ENCODE measurements around the gene PKD1. TPM values are rescaled to one million over a fixed set of nuclear protein-coding genes. Genes with fewer than 3 reads are reported as not detected.
"Not testable (repeated sequence)": the region's sequence is repeated elsewhere in the genome, so short reads cannot be mapped to it uniquely, and the experiment has no call there.

The PKD1 gene
- total RNA-seq, 1 donor from 2014 or later: 138 TPM

DNA sequence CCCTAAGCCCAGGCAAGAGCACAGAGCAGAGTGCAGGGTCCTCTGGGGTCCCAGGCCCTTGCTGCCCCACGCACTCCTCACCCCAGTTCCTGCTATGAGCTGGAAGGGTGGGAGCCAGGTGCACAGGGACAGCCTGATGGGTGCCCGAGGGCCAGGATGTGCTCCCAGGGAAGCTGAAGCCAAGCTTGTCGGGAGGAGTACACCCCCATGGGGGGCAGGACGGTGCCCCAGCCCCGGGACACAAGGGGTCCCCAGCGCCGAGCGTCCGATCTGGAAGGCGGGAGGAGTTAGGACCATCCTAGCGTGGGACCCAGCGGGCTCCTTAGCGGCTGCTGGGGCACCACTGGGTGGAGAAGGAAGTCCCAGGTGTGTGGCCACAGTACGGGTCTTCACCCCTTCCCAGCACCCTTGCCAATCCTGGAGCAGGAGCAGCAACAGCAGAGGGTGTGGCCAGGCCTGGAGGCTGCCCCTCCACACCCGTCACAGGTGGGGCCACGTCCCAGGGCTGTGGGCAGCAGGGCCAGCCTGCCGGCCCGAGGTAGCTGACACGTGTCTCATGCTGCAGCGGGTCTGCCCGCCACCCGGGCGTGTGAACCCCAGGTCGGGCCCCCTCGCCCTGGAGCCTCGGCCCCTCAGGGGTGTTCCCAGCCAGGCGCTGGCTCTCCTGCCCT, 11.9 kb downstream of the PKD1 start:
- DNase-seq: not testable (repeated sequence)

DNA sequence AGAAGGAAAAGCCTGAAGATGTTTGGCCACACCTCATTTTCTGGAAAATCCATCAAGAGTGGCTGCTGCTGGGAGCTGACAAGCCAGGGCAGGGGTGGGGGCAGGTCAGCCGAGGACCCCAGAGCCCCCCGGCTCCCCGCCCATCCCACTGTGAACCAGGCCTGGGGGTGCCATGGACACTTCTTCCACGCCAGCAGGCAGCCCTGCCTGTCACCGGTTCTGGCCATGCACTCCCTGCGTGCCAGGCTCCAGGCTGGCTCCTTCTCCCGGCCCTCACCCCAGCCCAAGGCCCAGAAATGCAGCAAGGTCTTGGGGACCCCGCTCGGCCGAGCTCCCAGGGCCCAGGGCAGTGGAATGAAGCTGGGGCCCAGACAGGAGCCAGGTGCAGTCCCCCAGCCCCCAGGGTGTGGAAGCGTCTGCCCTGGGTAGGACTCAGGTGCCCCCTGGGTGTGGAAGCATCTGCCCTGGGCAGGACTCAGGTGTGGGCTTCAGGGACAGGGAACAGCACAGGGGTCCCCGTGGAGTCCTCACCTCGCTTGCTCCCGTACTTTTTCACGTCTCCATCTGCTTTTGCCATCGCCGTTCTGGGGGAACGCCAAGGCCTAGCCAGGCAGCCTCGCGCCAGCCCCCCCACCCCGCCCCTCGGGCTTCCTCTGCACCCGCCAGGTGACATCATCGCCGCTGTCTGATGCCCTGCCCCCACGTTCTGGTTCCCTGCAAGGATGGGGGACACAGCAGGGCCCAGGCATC, 12.6 kb downstream of the PKD1 start:
- DNase-seq: not testable (repeated sequence)

DNA sequence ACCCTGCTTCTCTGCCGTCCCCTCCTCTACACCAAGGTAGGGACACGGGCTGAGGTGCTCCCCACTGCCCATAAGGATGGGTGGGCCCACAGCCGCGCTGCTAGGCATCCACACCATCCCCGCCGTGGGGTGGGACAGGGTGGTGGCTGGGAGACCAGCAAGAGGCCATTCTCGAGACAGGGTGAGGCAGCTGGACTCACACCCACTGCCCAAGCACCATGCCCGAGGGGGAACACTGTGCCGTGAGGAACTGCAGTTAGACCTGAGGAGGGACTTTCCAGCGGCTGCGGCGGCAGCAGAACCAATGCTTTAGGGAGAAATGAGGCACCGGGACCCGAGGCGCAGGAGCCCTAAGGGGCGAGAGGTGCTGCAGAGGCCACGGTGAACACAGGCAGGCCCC, 13.3 kb downstream of the PKD1 start:
- no peak for DNase-seq

DNA sequence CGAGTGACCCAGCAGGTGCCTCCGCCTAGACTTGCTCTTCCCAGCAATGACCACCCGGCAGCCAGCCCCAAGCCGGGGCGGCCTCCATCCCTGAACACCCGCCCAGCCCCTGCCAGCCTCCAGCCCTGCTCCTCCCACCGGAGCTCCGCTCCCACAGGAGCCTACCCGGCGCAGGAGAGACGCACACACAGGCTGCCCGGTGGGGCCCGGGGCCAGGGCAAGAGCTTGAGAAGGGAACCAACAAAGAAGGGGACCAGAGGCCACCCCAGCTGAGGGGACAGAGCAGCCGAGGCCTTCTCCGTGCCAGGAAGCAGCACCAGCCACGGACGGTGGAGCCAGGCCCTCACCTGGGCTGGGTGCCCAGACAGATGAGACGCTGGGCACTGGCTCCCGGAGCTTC, 13.8 kb downstream of the PKD1 start:
- DNase-seq: no peak

DNA sequence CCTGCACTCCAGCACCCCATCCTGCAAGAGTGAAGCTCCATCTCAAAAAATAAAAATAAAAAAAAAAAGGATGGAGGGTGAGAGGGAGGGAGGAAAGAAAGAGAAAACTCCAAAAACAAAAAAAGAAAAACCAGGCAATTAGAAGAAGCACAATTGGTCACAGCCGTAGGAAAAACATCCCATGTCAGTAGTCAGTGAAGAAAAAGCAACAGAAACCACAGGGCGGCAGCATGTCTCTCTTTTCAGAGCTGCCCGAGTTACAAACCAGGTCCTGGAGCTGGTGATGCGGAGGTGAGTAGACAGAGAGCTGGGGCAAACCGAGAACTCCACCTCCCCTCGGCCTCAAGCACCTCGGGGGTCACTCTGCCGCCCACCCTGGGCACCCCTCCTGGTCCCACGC, 14.4 kb downstream of the PKD1 start:
- DNase-seq: peak; percentile 69

DNA sequence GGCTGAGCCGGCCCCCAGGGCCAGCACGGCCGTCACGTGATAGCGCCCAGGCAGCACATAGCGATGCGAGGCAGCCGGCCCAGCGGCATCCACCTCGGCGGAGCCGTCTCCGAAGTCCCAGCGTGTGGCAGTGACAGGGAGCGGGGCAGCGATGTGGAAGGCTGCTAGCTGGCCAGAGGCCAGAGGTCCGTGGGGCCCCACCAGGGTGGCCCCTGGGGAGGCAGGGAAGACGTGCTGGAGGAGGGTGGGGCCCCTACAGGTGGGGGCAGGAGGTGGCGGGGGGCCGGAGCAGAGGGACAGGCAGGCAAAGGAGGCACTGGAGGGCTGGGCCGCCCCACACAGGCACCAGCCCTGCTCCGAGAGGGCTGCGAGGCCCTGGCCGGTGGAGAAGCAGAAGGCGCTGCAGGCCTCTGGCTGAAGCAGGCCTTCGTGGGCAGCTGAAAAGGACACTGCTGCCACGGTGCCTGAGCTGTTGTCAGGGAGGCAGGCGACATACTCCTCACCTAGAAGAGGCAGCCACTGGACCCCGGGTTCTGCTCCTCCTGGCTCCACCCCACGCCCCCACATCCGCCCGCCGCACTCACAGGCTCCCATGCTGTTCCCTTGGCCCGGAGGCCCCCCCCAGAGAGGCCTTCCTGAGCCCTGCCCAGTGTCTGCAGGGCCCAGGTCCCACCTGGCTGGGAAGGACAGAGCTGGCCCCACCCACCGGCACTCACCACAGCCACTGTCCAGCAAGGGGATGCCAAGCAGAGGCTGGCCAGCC, 17.6 kb downstream of the PKD1 start:
- DNase-seq: not testable (repeated sequence)

DNA sequence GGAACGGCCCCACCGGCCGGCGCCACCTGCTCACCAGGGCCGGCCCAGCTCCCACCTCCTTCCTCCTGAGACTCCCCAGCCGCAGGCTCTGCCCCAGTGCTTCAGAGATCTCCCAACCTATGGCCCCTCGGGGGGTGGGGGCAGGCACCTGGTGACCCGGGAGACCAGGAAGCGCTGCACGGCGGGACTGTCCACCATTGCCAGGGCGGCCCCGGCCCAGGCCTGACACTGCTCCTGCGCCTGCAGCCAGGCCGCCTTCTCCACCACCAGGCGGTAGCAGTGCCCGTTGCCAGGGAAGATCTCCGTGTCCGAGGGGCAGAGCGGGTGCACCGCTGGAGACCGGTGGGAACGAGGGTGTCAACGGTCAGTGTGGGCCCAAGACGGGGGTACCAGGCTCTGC, 18.4 kb downstream of the PKD1 start:
- DNase-seq: not testable (repeated sequence)

DNA sequence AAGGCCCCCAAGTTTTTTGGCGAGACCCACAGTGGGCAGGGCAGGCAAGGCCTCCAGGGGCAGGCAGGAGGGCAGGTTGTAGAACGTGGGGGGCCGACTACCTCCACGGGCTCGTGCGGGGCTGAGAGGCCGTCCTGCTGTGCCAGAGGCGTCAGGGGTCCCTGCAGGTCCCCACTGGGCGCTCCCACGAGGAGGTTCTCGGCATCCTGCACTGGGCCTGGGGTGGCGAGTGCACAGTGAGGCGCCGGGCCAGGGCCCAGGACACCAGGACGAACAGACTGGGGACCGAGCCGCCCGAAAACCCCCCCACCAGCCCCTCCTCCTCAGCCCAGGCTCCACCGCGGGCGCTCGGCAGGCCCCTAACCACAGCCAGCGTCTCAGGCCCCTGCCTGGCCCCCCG, 19.3 kb downstream of the PKD1 start:
- not testable (repeated sequence) for DNase-seq

DNA sequence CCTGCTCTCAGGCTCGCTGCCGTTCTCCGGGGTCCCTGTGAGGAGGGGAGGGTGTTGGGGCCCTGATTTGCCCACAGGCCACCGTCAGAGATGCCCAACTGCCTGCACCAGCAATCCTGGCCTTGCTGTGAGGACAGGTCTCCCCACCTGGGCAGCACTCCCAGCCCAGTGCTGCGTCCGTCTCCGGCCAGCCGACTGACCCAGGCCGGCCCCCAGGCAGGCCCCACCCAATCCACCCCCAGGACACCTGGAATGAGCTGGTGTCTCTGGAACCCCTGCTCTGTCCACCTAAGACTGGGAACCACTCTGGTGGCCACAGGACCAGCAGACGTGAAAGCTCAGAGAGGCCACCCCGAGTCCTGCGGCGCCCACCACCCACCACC, 20.1 kb downstream of the PKD1 start:
- no peak for DNase-seq

DNA sequence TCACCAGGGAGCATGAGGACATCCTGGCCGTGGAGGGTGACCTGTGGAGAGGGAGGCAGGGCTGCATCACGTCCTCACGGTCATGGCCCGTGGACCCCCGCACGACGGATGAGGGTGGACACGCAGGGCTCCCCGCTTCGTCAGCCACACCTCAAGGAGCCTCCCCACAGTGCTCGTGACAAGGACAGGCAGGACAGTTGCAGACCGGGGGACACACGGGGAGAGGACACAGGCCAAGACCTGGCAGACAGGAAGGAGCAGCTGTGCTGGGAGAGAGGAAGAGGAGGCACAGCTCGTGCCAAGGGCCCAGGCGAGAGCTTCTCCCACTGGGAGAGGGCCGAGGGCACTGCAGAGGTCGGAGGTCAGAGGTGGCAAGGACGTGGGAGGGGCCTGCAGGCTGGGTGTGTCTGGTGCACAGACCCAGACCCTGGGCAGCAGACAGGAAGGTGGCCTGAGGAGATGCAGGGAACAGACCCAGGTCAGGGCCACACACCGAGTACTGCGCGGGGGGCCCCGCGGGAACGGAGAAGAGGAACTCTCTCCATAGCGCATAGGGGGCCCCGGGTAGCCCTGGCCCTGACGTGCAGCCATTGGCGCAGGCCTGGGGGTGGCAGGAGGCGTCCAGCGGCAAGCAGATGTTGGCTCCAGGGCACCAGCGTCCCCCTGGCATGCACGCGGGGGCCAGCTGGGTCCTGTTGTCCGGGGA, 20.7 kb downstream of the PKD1 start:
- DNase-seq: not testable (repeated sequence)

DNA sequence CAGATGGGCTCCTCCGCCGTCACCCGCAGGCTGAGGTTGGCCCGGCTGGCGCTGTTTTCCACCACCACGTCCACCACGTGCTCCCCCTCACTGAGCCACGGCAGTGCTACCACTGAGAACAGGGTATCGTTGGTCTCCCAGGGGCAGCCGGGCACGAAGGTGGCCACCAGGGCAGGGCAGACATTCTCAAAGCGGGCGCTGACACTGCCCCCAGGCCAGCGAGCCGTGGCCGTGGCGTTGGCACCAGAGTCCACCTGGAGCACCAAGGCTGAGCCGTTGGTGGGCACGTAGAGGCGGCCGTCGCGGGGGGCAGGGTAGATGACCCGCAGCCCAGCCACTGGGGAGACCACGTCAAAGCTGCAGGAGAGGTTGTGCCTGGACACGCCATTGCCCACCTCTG, 21.5 kb downstream of the PKD1 start:
- DNase-seq: not testable (repeated sequence)

DNA sequence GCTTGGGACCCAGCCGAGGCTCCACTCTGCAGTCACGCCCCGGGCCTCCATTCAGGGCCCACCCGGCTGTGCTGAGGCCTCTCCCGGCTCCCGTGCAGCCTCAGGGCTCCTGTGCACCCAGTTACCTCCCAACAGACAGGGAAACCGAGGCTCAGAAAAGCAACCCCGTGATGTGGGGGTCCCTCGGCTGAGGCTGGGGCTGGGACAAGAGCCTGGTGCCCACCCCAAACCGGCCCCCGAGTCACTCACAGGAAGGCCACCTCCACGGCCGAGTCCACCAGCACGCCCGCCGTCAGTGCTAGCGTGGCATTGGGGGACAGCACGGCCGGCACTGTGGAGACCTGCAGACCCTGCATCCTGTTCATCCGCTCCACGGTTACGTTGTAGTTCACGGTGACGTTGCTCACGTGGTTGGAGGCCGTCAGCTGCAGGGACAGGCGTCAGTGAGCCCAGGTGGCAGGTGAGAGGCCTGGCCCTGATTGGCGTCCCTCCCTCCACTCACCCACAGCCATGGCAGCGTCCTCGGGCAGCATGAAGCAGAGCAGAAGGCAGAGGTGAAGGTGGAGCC, 23.1 kb downstream of the PKD1 start:
- DNase-seq: not testable (repeated sequence)

DNA sequence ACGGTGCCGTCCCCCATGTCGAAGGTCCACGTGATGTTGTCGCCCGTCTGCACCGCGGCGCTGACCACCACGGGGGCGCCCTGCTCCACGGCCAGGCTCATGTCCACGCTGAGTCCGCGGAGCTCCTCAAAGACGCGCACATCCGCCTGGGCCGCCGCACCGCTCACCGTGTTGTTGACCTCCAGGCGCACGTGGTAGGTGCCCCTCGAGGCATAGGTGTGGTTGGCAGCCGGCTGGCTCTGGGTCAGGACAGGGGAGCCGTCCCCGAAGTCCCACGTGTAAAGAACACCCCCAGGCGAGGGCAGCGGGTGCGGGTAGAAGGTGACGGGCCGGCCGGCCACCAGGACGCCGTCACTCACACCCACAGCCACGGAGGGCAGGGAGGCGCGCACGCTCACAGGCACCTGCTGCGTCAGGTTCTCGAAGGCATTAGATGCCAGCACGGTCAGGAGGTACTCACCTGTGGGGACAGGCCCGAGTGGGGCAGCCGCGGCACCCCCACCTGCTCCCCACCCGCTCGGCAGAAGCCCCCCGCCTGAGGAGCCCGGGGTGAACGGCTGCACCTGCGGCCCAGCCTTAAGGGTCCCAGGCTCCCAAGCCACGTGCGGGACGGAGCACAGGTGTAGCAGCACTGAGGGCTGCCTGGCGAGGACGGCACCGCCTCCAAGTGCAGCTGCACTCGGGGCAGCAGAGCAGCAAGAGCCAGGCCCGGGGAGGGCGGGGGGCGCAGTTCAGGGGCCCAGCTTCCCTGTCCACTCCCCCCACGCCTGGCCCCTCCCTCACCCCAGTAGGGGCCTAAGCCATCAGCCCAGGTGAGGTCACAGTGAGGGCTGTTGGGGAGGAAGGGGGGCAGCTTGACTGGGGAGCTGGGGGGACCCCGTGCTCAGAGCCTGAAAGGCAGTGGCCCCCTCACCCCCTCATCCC, 24.0 kb downstream of the PKD1 start:
- DNase-seq: not testable (repeated sequence)

DNA sequence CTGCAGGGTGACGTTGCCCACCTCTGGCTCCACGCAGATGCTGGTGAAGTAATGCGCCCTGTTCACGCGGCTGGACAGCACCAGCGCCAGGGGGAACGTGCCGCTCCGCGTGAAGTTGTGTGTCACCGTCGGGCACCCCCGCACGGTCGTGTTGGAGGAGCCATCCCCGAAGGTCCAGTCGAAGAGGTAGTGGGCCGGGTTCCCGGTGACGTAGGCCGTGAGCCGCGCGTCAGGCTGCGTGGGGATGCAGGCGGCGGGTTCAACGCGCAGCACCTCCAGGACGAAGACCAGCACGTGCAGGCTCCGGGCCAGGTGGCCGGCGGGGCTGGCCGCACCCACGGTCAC, 24.7 kb downstream of the PKD1 start:
- DNase-seq: not testable (repeated sequence)

DNA sequence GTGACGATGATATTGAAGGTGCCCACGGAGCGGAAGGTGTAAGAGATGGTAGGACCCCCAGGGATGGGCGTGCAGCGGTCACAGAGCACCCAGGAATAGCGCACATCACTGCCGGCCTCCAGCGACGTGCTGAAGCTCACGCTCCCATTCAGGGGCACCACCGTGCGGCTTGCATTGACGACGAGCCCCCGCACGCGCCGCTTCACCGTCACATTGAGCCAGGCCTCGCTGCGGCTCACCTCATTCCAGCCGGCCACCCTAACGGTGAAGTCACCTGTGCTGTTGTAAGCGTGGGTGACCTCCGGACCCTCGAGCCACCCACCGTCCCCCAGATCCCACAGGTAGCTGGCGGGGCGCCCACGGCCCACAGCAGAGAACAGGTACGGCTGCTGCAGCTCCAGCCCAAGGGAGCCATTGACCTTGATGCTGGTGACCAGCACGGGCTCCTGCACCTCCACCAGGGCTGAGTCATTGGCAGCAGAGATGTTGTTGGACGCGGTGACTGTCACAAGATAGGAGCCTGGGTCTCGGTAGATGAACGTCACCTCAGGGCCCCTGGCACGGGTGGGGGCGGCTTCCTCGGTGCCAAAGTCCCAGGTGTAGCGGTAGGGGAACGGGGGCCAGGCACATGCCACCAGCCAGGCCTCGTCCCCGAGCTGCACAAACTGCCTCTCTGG, 25.2 kb downstream of the PKD1 start:
- DNase-seq: not testable (repeated sequence)

DNA sequence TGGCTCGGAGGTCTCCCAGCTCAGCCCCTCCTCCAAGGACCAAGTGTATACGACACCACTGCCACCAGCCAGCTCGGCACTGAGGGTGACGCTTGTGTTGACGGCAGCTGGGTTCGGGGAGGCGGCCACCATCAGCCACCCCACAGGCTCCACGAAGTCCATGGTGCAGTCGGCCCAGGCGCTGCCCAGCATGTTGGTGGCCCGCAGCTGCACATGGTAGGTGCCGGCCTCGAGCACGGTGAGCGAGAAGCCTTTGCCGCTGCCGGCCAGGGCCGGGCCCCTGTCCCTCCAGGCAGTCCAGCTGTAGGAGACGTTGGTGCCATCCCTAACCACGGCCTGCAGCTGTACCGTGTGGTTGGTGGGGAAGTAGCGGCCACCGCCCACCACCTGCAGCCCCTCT, 25.8 kb downstream of the PKD1 start:
- not testable (repeated sequence) for DNase-seq

DNA sequence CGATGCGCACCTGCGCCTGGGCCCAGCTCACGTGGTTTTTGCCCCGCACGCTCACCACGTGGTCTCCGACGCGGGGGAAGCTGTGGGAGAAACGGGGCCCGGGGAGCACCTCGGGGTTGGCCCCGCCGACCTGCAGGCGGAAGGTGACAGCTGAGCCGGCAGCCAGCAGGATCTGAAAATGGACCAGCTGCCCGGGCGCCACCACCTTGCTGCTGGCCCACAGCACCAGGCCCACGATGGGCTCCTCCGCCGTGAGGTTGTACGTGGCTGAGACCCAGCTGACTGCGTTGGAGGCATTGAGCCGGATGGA, 26.5 kb downstream of the PKD1 start:
- DNase-seq: not testable (repeated sequence)

DNA sequence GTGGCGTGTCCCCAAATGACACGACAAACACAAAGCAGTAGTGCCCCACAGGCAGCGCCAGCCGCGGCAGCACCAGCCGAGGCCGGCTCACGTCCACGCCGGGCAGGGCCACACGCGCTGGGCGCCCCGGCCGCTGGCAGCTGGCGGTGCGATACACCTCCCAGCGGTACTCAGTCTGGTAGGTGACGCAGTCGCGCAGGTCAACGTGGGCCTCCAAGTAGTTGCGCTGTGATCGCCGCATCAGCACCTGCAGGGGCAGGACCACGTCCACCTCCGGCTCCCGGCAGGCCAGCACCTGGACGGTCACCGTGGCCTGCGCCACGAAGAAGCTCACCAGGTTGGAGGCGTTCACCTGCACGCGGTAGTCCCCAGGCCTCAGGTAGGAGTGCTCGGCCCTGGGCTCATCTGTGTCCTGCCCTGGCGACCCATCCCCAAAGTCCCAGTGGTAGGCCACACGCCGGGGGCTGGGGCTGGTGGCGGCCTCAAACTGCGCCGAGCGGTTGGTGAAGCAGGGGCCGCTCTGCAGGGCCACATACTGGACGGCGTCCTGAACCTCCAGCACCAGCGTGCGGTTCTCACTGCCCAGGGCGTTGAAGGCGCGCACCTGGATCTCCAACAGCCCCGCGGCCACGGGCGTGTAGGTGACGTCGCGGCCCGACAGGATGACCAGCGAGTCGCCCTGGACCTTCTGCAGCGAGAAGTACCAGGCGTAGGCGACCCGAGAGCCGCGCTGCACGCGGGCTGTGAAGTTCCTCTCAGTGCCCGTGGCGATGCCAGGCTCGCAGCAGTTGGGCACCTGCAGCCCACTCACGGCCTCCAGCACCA, 27.0 kb downstream of the PKD1 start:
- DNase-seq: not testable (repeated sequence)

DNA sequence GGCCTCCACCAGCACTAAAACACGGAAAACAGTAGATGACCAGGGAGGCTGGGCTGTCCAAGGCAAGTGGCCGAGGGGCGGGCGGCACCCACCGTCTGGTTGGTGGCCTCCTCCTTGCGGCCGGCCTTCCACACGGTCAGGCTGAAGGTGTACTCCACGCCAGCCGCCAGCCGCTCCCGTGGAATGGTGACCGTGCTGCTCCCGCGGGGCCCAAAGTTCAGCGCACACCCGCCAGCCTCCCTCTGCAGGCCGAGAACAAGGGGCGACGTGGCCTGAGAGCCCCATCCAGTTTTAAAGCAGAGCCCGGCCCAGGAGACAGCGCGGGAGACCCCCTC, 27.9 kb downstream of the PKD1 start:
- not testable (repeated sequence) for DNase-seq

Measured in tongue (tissue), 2 donors.